ENCODE results near the gene MPRIP.

DNA sequence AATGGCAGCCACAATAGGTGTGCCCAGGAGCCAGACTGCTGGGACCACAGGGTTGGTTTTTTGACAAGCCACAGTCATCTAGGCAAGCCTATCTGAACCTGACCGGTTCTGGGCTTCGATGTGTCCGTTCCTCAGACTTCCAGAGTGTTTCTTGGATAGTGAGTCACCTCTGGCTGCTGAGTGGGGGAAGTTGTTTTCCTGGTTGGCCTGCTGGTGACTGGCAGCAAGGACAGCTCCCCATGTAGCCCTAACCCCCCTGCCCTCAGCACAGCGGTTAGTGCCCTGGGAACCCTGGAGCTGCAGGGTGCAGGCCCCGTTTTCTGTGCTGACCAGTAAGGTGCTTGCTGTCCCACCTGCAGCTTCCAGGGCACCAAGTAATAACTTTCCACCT is 98.3 kb downstream of the MPRIP start:
- TF ChIP-seq RAD21 (IDR thresholded peaks at IDR 0.05; ENCODE audit: low read length) = no peak
- TF ChIP-seq, protein P1, sequence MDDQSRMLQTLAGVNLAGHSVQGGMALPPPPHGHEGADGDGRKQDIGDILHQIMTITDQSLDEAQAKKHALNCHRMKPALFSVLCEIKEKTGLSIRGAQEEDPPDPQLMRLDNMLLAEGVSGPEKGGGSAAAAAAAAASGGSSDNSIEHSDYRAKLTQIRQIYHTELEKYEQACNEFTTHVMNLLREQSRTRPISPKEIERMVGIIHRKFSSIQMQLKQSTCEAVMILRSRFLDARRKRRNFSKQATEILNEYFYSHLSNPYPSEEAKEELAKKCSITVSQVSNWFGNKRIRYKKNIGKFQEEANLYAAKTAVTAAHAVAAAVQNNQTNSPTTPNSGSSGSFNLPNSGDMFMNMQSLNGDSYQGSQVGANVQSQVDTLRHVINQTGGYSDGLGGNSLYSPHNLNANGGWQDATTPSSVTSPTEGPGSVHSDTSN (IDR thresholded peaks at IDR 0.05) = peak; percentile 61
- TF ChIP-seq, protein P2, sequence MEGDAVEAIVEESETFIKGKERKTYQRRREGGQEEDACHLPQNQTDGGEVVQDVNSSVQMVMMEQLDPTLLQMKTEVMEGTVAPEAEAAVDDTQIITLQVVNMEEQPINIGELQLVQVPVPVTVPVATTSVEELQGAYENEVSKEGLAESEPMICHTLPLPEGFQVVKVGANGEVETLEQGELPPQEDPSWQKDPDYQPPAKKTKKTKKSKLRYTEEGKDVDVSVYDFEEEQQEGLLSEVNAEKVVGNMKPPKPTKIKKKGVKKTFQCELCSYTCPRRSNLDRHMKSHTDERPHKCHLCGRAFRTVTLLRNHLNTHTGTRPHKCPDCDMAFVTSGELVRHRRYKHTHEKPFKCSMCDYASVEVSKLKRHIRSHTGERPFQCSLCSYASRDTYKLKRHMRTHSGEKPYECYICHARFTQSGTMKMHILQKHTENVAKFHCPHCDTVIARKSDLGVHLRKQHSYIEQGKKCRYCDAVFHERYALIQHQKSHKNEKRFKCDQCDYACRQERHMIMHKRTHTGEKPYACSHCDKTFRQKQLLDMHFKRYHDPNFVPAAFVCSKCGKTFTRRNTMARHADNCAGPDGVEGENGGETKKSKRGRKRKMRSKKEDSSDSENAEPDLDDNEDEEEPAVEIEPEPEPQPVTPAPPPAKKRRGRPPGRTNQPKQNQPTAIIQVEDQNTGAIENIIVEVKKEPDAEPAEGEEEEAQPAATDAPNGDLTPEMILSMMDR (IDR thresholded peaks at IDR 0.05) = no peak
- no peak for TF ChIP-seq POLR2AphosphoS5 (IDR thresholded peaks at IDR 0.05; ENCODE audit: low read depth, low read length)
- TF ChIP-seq, protein P3, sequence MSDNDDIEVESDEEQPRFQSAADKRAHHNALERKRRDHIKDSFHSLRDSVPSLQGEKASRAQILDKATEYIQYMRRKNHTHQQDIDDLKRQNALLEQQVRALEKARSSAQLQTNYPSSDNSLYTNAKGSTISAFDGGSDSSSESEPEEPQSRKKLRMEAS (IDR thresholded peaks at IDR 0.05; ENCODE audit: low read depth) = peak; percentile 61; the same call in 1 of the 2 replicates
